Esophagus muscularis mucosa (tissue), 4 donors: ENCODE results near the gene EFR3B. TPM values are rescaled to one million over a fixed set of nuclear protein-coding genes. Genes with fewer than 3 reads are reported as not detected.
A peak's percentile ranks its signal among the peaks of the same experiment; 100 is the strongest.
"Not testable (repeated sequence)": the region's sequence is repeated elsewhere in the genome, so short reads cannot be mapped to it uniquely, and the experiment has no call there.

Source experiments
- DNase-seq: peaks from one replicate; pipeline ENCODE4 v3.0.0-alpha.2; 2017; ENCODE audit errors: extremely low spot score
- H3K27ac ChIP-seq, 4 donors: fragments of 200-600 bp; sonication (generic); replicated peaks in 1 of 4; 1 replicate in 3 of 4; 2 replicates in 1 of 4; pipeline ENCODE4 v1.5.1; 2016 to 2019; ENCODE audit warnings: mild to moderate bottlenecking in 1 of 4
- H3K27me3 ChIP-seq, 4 donors: fragments of 200-600 bp; sonication (generic); one replicate each; pipeline versions ENCODE4 v1.5.1 to v1.6.0; 2016 to 2019
- H3K36me3 ChIP-seq, 4 donors: fragments of 200-600 bp; sonication (generic); one replicate each; pipeline ENCODE4 v1.5.1; 2016 to 2019
- H3K4me1 ChIP-seq, 4 donors: fragments of 200-600 bp; sonication (generic); one replicate each; pipeline ENCODE4 v1.5.1; 2016 to 2019
- H3K4me3 ChIP-seq, 4 donors: fragments of 200-600 bp; sonication (generic); 1 replicate in 2 of 4; 2 replicates in 2 of 4; pipeline ENCODE4 v1.5.1; 2016 to 2019; ENCODE audit warnings: mild to moderate bottlenecking in 4 of 4, moderate library complexity in 1 of 4
- H3K9me3 ChIP-seq, 4 donors: fragments of 200-600 bp; sonication (generic); 1 replicate in 3 of 4; 2 replicates in 1 of 4; pipeline ENCODE4 v1.5.1; 2016 to 2019
- EP300 ChIP-seq: sonication (generic); formaldehyde crosslinking; IDR thresholded peaks from one replicate; pipeline ENCODE4 v1.6.1; 2017; ENCODE audit warnings: antibody characterized with exemption
- POLR2A ChIP-seq: fragments of 450-650 bp; IDR thresholded peaks from one replicate; pipeline ENCODE4 v1.6.1; 2017; ENCODE audit warnings: antibody characterized with exemption, moderate library complexity, mild to moderate bottlenecking, low read depth
- POLR2AphosphoS5 ChIP-seq, 2 donors: sonication (generic); formaldehyde crosslinking; IDR thresholded peaks; one replicate each; pipeline ENCODE4 v1.6.1; 2017; ENCODE audit warnings: antibody characterized with exemption in 2 of 2
- WGBS: methylation state at CpG from one replicate; pipeline ENCODE4 v1.1.5; 2018; 5-methylcytosine and 5-hydroxymethylcytosine counted together
- intact Hi-C: fragments of 100-400 bp; cut with DNase I; formaldehyde crosslinking; loops from one replicate; pipeline ENCODE4 v1.15.1; 2023
- total RNA-seq, 4 donors: library from RNA; depleted of rRNA; stranded (reverse); fragments of >200 nt; gene quantifications; one replicate each; pipeline versions ENCODE4 v1.1.0 to v1.2.1, GENCODE V29; 2016
- TF ChIP-seq, protein P1 (sequence below), 3 experiments: fragments of 200-600 bp in 2 of 3; fragments of 450-650 bp in 1 of 3; sonication (generic) in 2 of 3; IDR thresholded peaks; one replicate each; pipeline ENCODE4 v1.5.1; 2017 to 2019; ENCODE audit warnings: antibody characterized with exemption in 3 of 3, mild to moderate bottlenecking in 2 of 3, moderate library complexity in 1 of 3

Gene EFR3B
- total RNA-seq, 4 donors from 2014 or later, result 0.65 to 2.9 (median 1.00) TPM

DNA sequence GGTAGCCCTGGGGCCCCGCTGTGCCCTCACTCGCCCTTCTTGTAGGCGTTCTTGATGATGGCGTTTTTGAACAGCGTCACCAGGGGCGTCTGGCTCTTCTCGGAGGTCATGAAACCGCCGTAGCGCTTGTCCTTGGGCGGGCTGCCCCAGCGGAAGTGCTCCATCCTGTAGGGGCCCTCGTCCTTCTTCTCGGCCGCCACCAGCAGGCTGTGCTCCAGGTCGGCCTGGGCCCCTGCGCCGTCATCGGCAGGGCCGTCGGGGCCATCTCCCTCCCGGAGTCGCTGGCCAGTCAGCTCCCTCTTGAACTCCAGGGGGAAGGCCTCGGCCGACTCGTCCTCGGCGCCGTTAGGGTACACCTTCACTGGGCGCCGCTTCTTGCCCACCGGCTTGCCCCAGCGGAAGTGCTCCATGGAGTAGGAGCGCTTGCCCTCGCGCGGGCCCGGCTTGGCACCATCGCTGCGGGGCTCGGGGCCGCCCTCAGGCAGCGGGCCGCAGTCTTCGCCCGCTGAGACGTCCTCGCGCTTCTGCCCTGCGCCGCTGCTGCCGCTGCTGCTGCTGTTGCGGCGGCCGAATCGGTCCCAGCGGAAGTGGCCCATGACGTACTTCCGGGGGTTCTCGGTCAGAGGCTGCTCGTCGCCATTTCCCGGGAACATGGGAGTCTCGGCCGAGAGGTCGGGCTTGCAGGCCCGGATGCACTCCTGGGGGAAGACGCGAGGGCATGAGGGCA is 119.3 kb downstream of the EFR3B start:
- Histone ChIP-seq H3K9me3 (no peaks in the 10 kb centered on the region), H3K27ac (peak overlapping the region in 3 of 4 donors; percentile 37 to 70 (median 66)), H3K36me3 (no peaks in the 10 kb centered on the region), H3K27me3 (peaks cover 0 to 48% (median 4%) of the 10 kb centered on the region in 4 donors), H3K4me3 (peak overlapping the region; percentile 48 to 63 (median 53)), H3K4me1 (peaks cover 0 to 21% (median 7%) of the 10 kb centered on the region in 4 donors)
- 74% methylated on average over 16 of the region's 69 CpGs for WGBS
- no peak for DNase-seq
- intact Hi-C loops, result no loop called here
- TF ChIP-seq POLR2AphosphoS5 (IDR thresholded peaks at IDR 0.05) (peak in 1 of 2 donors; percentile 34), EP300 (no peak), POLR2A (no peak)
- TF ChIP-seq, protein P1, sequence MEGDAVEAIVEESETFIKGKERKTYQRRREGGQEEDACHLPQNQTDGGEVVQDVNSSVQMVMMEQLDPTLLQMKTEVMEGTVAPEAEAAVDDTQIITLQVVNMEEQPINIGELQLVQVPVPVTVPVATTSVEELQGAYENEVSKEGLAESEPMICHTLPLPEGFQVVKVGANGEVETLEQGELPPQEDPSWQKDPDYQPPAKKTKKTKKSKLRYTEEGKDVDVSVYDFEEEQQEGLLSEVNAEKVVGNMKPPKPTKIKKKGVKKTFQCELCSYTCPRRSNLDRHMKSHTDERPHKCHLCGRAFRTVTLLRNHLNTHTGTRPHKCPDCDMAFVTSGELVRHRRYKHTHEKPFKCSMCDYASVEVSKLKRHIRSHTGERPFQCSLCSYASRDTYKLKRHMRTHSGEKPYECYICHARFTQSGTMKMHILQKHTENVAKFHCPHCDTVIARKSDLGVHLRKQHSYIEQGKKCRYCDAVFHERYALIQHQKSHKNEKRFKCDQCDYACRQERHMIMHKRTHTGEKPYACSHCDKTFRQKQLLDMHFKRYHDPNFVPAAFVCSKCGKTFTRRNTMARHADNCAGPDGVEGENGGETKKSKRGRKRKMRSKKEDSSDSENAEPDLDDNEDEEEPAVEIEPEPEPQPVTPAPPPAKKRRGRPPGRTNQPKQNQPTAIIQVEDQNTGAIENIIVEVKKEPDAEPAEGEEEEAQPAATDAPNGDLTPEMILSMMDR (IDR thresholded peaks at IDR 0.05), result no peak

DNA sequence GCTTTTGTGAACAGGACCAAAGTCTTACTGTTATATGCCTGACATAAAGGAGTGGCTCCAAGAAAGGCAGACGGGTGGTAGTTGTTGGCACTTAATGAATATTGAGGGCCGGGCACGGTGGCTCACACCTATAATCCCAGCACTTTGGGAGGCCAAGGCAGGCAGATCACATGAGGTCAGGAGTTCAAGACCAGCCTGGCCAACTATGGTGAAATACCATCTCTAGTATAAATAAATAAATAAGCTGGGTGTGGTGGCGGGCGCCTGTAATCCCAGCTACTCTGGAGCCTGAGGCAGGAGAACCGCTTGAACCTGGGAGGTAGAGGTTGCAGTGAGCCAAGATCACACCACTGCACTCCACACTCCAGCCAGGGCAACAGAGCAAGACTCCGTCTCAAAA is 120.2 kb downstream of the EFR3B start:
- H3K36me3 ChIP-seq, H3K27ac ChIP-seq, DNase-seq, intact Hi-C loops, H3K9me3 ChIP-seq: not testable (repeated sequence)
- H3K4me1 ChIP-seq, result peaks cover 0 to 21% (median 7%) of the 10 kb centered on the region in 4 donors
- peaks cover 0 to 57% (median 11%) of the 10 kb centered on the region in 4 donors for H3K27me3 ChIP-seq
- peak overlapping the region in 1 of 4 donors; percentile 52 for H3K4me3 ChIP-seq
- 98% methylated on average over 7 of the region's 7 CpGs for WGBS

DNA sequence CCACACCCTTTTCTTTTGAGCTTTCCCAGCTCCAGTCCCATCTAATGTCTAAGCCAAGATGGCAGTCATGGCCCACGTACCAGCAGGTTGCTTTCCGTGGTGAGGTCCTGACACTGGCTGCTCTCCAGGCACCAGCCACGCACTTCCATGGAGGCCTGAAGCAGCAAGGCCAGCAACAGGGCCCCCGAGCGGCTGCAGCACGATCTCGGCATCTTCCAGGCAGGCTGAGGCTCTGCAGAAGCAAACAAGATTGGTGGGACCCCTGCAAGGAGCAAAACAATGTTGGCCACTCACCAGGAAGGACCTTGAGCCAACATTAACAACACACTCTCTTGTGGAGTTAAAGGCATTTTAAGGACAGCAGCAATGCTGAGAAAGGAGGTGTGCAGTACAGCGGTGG is 122.7 kb downstream of the EFR3B start:
- no peak for DNase-seq
- no peaks in the 10 kb centered on the region for H3K9me3 ChIP-seq
- H3K4me1 ChIP-seq, result peaks cover 12 to 35% (median 22%) of the 10 kb centered on the region in 4 donors
- H3K27me3 ChIP-seq, result peaks cover 0 to 82% (median 35%) of the 10 kb centered on the region in 4 donors
- 74% methylated on average over 6 of the region's 8 CpGs for WGBS
- TF ChIP-seq POLR2A (no peak), POLR2AphosphoS5 (IDR thresholded peaks at IDR 0.05) (no peak), EP300 (no peak)
- TF ChIP-seq, protein P1 (IDR thresholded peaks at IDR 0.05), result no peak
- H3K27ac ChIP-seq, result no peak overlapping the region
- H3K36me3 ChIP-seq, result no peaks in the 10 kb centered on the region
- no peak overlapping the region for H3K4me3 ChIP-seq
- intact Hi-C loops, result no loop called here

DNA sequence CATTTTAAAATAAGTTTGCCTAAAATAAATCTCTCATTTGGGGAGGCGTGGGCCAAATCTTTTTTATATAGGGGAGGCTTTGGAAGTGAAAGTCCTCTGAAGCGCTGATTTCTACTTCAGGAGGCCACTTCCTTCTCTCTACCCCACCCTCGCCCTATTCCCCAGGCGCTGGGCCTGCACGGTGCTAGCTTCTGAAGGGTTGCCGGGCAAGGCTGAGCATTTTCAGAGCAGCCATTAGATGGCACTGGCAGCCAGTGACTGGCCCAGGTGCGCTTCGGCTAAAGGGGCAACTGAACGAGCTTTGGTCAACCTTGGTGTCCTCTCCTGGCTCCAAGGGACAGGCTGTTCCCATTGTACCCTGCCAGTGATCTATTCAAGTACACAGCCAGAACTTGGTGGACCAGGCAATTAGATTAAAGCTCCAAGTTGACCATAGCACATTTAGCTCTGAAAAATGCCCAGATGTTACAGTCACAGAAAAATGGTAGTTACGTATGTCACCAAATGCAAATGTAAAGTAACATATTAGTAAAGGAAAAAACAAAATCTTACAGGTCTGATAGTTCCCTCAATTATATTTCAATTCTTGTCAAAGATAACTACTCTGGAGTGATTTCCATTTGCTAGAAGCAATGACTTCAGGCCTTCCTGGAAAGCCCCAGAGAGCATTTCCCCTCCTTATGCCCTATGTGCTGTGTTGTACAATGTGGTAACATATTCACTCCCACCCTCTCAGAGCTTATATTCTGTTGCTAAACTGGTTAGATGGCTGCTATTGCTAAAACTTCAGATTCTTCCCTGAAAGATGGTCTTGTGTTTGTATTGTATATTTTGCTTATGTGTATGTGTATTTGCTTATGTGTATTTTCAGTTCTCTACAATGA is 124.4 kb downstream of the EFR3B start:
- peaks cover 0 to 93% (median 35%) of the 10 kb centered on the region in 4 donors for H3K27me3 ChIP-seq
- DNase-seq, result no peak
- intact Hi-C loops, result no loop called here
- no peaks in the 10 kb centered on the region for H3K9me3 ChIP-seq
- H3K4me1 ChIP-seq, result peaks cover 12 to 23% (median 20%) of the 10 kb centered on the region in 4 donors
- no peaks in the 10 kb centered on the region for H3K36me3 ChIP-seq
- no peak overlapping the region for H3K27ac ChIP-seq
- no peak overlapping the region for H3K4me3 ChIP-seq
- 56% methylated on average over 10 of the region's 10 CpGs for WGBS
- TF ChIP-seq EP300, result no peak
- TF ChIP-seq POLR2A, result no peak
- TF ChIP-seq, protein P1 (IDR thresholded peaks at IDR 0.05), result no peak
- TF ChIP-seq POLR2AphosphoS5 (IDR thresholded peaks at IDR 0.05), result no peak
